Astrocyte of the spinal cord (primary cell): ENCODE measurements around the gene PCDH7.

Experiments used
- DNase-seq: peaks from one replicate; pipeline ENCODE4 v3.0.0; 2011; ENCODE audit warnings: low read depth, low spot score
- H3K4me3 ChIP-seq: 2 replicates; pipeline ENCODE4 v1.5.1; 2011; ENCODE audit warnings: low read depth, mild to moderate bottlenecking, low read length, moderate library complexity
- in situ Hi-C: cut with HindIII; loops from 2 replicates; pipeline ENCODE4 v1.10.0; 2017; ENCODE audit warnings: low sequenced_read_pairs
- TF ChIP-seq, protein P1 (sequence below): IDR thresholded peaks from 2 replicates; pipeline ENCODE4 v1.5.1; 2012; ENCODE audit warnings: low read depth, mild to moderate bottlenecking, low read length, inconsistent platforms

The PCDH7 gene, protein sequence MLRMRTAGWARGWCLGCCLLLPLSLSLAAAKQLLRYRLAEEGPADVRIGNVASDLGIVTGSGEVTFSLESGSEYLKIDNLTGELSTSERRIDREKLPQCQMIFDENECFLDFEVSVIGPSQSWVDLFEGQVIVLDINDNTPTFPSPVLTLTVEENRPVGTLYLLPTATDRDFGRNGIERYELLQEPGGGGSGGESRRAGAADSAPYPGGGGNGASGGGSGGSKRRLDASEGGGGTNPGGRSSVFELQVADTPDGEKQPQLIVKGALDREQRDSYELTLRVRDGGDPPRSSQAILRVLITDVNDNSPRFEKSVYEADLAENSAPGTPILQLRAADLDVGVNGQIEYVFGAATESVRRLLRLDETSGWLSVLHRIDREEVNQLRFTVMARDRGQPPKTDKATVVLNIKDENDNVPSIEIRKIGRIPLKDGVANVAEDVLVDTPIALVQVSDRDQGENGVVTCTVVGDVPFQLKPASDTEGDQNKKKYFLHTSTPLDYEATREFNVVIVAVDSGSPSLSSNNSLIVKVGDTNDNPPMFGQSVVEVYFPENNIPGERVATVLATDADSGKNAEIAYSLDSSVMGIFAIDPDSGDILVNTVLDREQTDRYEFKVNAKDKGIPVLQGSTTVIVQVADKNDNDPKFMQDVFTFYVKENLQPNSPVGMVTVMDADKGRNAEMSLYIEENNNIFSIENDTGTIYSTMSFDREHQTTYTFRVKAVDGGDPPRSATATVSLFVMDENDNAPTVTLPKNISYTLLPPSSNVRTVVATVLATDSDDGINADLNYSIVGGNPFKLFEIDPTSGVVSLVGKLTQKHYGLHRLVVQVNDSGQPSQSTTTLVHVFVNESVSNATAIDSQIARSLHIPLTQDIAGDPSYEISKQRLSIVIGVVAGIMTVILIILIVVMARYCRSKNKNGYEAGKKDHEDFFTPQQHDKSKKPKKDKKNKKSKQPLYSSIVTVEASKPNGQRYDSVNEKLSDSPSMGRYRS (N-terminal part only)

DNA sequence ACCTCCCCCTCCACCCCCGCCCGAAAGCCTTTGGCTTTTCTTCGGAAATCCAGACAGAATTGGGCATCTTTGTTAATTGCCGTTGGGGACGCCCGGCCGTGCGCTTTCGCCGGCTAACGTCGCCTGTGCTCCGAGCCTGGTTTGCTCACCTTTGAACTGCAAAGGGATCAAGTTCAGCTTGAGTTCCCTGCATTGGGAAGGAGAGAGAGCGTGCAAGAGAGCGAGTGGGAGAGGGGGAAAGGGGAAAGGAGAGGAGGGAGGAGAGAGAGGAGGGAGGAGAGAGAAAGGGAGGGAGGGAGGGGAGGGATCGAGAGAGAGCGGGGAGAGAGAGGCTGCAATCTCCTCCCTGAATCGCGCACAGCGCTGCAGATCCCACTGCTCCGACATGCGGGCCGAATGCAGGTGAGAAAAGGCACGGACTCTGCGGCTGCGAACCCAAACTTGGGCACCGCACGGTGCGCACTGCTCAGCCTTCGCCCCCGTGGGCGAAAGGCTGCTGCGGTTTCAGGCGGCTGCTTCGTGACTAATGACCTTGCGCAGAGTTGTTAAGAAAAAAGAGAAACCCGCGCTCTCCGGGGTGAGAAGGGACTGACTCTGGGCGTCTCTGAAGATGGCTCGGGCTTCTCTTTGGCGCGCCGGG, at the start of gene PCDH7:
Gene PCDH7, plus strand, starts transcription at position 349 of the 640 bp plus-strand sequence. CDS start 1,054 bp downstream, outside the sequence.
- DNase-seq: peak; percentile 72
- in situ Hi-C loops: no loop called here
- H3K4me3 ChIP-seq: peak within 1 kb of the TSS; percentile 54

DNA sequence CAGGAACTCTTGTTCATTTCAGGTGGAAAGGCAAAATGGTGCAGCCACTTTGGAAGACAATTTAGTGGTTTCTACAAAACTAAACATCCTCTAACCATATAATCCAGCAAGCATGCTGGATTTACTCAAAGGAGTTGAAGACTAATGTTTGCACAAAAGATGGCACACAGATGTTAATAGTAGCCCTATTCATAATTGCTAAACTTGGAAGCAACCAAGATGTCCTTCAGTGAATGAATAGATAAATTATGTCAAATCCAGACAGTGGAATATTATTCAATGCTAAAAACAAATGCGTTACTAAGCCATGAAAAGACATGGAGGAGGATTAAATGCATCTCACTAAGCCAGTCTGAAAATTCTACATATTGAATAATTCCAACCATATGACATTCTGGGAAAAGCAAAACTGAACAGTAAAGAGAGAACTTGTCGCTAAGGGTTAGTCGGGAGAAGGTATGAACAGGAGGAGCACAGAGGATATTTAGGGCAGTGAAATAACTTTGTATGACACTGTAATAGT, 48.2 kb upstream of the PCDH7 start:
- no peak for DNase-seq
- in situ Hi-C loops: no loop called here
- no peak overlapping the region for H3K4me3 ChIP-seq
- TF ChIP-seq, protein P1, sequence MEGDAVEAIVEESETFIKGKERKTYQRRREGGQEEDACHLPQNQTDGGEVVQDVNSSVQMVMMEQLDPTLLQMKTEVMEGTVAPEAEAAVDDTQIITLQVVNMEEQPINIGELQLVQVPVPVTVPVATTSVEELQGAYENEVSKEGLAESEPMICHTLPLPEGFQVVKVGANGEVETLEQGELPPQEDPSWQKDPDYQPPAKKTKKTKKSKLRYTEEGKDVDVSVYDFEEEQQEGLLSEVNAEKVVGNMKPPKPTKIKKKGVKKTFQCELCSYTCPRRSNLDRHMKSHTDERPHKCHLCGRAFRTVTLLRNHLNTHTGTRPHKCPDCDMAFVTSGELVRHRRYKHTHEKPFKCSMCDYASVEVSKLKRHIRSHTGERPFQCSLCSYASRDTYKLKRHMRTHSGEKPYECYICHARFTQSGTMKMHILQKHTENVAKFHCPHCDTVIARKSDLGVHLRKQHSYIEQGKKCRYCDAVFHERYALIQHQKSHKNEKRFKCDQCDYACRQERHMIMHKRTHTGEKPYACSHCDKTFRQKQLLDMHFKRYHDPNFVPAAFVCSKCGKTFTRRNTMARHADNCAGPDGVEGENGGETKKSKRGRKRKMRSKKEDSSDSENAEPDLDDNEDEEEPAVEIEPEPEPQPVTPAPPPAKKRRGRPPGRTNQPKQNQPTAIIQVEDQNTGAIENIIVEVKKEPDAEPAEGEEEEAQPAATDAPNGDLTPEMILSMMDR: no peak

More for the DNA sequence above, at the start of gene PCDH7:
- TF ChIP-seq, protein P1: no peak

- H3K4me3 ChIP-seq: no peak overlapping the region
- in situ Hi-C loops: no loop called here
- TF ChIP-seq, protein P1: no peak
- no peak for DNase-seq
These were observed 24.0 kb upstream of the PCDH7 start for GRCh38 chr4:30696191-30696590.

GRCh38 chr4:30714408-30715031, 5.6 kb upstream of the PCDH7 start:
- in situ Hi-C loops: no loop called here
- H3K4me3 ChIP-seq: no peak overlapping the region
- DNase-seq: peak; percentile 64
- TF ChIP-seq, protein P1: peak; percentile 83

GRCh38 chr4:30716158-30716557, 4.0 kb upstream of the PCDH7 start:
- TF ChIP-seq, protein P1: peak; percentile 57
- DNase-seq: peak; percentile 57
- in situ Hi-C loops: no loop called here
- H3K4me3 ChIP-seq: peak overlapping the region; percentile 54
